NCI-H748 (cell line): ENCODE data around the gene CALML6.
A peak's percentile ranks its signal among the peaks of the same experiment; 100 is the strongest.

Experiments
- DNase-seq: peaks from one replicate; lab custom pipeline; 2025; ENCODE audit not compliant: unreplicated experiment; lab: John Stamatoyannopoulos, UW

CALML6 gene

DNA sequence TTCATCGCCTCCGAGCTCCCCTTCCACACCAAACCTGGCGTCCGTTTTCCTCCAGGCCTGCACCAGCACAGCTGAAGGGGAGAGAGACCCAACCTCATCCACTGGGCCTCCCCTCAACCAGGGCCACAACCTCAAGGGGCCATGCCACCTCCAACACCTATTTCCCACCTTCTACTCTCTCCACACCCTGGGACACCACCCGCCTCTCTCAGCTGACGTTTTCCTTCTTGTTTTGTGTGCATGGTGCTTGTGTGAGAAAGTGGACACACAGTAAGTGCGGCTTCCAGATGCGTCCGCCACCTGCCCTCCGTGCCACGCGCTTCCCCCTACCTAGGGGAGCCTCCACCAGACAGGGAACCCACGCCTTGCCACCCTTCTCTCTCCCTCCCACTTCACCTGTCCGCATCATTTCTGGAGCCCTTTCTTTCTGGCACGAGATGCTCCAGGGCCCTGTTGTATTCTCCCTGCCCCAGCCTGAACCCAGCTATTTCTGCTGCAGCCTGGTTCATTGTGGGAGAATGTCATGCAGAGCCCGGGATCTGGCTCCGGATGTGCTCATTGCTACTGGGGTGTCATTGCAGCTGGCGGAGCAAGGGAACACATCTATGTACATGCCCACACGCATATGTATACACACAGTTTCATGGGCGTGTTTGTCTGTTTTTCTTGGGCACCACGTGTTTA lies 22.8 kb upstream of the CALML6 start:
- DNase-seq, result no peak

- DNase-seq, result no peak
Measured at GRCh38 chr1:1892763-1893120, 22.3 kb upstream of the CALML6 start.

DNA sequence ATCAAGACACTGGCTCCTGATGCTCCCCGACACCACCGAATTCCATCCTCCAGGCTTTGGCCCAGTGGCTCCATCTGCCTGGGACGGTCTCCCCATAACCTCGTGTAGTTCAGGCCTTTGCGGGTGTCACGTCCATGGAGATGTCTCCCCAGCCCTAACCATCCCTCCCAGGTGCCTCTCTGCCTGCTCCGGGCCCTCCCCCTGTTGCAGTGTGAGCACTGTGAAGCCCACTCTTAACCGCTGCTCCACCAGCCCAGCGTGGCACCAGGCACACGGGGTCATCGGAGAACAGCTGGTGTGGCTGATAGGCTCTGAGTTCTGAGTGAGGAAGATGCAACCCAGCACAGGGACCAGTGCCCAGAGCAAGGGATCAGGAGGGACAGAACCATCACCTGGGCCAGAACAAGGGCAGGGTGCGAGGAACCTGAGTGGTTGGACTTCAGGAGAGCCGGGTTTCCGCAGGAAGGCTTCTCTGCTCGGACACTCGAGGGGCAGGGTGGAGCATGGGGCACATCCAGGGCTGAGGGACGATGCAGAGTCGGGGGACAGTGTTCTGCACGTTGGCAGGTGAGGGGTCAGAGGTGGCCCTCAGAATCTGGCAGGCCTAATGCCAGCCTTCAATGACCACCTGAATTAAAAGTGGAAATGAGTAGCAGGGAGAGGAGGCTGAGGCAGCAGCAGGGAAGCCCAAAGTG lies 21.6 kb upstream of the CALML6 start:
- no peak for DNase-seq

- DNase-seq, result no peak
Measured at GRCh38 chr1:1893997-1894353, 21.1 kb upstream of the CALML6 start.

- DNase-seq, result no peak
Measured at GRCh38 chr1:1894354-1895059, 20.6 kb upstream of the CALML6 start.

GRCh38 chr1:1895060-1895418 lies 20.0 kb upstream of the CALML6 start:
- no peak for DNase-seq

DNA sequence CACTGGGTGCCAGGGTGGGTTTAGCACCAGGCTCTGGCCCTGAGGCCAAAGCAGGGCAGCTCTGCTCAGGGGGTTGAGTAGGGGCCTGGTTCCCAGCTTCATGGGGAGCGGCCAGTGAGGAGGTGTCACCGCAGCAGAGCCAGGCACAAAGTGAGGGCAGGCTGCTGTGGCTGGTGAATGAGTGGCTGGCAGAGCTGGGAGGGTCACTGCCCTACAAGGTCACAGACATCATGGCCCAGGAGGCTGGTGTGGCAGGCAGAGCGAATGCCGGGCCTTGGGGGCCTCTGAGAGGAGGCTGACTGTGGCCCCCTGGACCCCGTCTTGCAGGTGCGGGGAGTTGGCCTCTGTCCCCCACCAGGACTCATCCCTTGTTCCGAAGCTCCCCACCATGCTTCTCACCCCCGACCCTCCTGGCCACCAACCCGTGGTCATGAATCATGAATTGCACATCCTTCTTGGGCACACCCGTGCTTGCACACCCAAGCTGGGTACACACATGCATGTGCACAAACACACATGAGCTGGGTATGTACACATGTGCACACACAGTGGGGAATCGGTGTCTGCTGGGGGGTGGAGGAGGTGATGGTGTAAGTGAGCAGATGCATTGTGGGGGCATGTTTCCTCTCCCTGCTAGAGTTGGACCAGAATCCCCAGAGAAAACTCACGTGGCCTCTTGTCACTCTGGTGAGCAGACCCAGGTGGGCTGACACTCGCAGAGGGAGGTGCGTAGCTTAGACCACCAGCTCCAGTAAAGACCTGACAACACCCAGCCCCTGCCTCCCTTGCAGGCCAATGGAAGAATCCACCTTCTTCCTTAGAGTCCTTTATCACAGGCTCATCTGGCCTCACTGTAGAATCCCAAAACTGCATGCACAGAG lies 19.4 kb upstream of the CALML6 start:
- DNase-seq, result no peak

DNA sequence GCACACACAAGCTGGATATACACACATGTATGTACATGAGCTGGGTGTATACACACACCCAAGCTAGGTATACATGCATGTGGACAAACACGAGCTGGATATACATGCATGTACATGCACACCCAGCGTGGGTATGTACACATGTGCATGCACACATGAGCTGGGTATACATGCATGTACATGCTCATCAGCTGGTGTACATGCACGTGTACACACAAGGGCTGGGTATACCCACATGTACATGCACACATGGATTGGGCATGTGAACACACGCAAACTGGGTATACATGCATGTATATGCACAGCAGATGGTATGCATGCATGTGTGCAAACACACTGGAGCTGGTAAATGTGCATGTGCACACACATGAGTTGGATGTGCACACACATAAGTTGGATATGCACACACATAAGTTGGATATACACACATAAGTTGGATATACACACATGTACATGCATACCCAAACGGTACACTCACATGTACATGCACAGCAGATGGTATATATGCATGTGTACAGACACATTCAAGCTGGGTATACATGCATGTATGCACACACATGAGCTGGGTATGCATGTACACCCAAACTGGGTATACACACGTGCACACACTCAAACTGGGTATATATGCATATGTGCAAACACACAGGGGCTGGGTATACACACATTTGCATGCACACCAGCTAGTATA lies 16.7 kb upstream of the CALML6 start:
- DNase-seq, result no peak

DNA sequence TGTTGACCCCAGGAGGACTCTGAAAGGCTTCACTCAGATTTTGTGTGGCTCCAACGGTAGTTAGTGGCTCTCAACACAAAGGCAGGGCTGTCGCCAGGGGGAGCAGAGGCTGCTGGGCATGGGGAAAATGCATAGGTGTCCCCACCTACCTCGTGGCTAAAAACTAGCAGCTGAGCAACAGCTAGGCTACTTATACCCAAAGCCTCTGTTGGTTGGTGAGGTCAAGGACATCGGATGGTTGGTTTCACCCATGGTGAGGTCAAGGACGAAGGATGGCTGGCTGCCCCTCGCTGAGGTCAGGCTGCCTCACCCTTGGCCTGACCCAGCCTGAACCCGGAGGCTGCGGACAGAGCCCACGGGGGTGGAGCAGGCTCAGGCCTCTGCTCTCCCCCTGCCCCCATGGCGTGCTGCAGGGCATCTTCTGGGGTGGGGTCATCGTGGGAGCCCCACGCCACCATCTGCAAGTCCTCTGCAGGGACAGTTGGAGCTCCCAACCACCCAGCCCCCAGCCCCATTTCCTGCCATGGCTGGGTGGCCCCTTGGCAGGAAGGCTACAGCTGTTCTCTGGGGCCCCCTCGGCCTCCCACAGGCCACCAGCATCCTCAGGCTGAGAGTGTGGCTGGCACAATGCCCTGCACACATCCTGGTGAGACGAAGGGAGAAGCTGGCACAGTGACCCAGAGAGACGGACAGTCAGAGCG lies 15.6 kb upstream of the CALML6 start:
- peak; percentile 7 for DNase-seq

DNA sequence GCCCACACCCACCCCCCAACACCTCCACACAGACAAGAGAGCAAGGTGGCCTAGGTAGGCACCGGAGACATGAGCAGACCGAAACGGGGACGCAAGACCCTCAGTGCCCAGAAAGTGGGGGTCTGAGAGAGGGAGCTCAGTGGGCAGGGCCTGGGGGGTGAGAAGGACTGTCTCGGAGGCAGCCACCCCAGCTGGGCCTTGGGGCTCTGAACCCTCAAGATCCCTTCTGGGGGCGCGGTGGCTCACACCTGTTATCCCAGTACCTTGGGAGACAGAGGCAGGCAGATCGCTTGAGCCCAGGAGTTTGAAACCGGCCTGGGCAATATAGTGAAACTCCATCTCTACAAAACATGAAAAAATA lies 15.1 kb upstream of the CALML6 start:
- no peak for DNase-seq

- no peak for DNase-seq
Measured at GRCh38 chr1:1900883-1901640, 14.0 kb upstream of the CALML6 start.

DNA sequence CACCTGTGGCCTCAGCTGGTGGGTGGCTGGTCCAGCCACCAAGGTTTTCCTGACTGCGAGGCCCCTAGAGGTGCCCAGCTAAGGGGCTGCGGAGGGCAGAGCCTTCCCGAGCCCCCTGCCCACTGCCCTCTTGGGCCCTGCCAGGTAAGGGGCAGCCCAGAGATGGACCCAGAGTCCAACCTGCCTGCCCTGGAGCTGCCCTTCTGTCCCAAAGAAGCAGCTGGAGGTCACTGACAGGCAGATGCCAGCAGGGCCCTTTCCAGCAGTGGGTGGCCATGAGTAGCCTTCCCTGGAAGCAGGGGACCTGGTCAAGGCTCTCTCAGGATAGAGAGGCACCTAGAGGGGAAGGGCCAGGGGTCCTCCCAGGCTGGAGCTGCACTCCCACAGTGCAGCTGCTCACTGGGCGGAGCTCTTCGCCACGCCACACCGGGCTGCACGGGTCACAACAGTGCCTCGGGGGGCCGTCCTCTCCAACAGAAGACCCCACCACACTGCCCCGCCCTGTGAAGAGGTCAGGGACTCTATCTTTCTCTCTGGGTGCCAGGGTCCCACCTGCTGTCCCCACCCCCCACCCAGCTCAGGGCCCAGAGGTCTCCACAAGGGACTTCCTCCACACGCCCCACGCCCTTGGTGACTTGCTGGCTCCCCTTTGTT lies 13.3 kb upstream of the CALML6 start:
- DNase-seq, result no peak

GRCh38 chr1:1903224-1903623 lies 11.8 kb upstream of the CALML6 start:
- no peak for DNase-seq

- DNase-seq, result peak; percentile 68
Measured at GRCh38 chr1:1906185-1907097, 8.6 kb upstream of the CALML6 start.

- no peak for DNase-seq
Measured at GRCh38 chr1:1907098-1907736, 7.8 kb upstream of the CALML6 start.

DNA sequence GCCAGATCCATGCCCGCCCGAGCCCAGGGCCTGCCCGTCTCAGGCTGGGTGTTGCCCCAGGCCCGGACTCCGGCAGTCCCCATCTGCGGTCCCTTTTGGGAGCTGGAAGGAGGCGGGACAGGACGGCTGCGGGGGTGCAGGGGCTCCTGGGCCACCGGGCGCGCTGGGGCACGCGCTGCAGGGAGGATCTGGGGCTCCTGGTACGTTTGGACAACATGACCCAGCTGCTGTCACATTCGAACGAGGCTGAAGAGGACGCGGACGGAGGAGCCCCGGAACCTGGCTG lies 6.6 kb upstream of the CALML6 start:
- no peak for DNase-seq

GRCh38 chr1:1910033-1910465 lies 5.0 kb upstream of the CALML6 start:
- no peak for DNase-seq
